Stimulated activated CD8-positive, alpha-beta memory T cell treated with anti-CD3 and anti-CD28 coated beads, Interleukin-4, amount 100 ng/mL, for 4 hours (primary cell): ENCODE results near the gene NFIA.
"Not testable (repeated sequence)": the region's sequence is repeated elsewhere in the genome, so short reads cannot be mapped to it uniquely, and the experiment has no call there.

Experiments
- DNase-seq, 2 donors: peaks; one replicate each; pipeline ENCODE4 v3.0.0-alpha.2; 2020; ENCODE audit warnings: low read depth in 2 of 2, low spot score in 1 of 2

NFIA gene

DNA sequence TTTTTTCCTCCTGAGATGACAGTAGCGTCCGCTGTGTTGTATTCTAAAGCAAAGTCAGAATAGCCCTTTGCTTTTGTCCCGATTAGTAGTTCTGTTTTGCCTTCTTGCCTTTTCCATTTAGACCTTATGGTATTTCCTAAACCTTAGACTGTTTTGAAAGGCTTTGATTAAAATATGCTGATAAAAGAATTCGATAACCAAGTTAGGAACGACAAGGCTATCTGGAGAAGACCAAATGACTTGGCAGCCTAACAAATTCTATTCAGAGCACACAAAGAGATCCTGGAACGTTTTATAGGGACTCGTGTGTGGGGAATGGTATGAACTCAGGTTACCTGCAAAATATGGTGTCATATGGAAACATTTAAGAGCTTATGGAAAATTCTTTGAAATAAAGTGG lies 42.9 kb downstream of the NFIA start:
- no peak for DNase-seq

DNA sequence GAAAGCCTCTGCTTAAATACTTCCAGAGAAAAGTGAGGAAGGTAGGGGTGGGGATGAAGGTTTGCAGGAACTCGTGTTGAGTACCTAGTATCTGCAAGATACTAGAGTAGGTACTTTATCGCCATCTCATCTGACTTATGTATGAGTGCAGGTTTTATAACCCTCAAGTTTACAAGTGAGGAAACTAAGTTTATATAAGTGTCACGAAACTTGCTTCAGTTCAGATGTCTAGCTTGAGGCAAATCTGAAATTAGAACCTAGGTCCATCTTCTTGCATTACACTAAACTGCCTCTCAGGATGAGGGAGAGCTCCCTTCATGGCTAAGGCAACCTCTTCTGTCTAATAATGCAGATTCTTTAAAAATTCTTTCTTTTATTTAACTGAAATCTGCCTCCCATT lies 43.5 kb downstream of the NFIA start:
- no peak for DNase-seq

GRCh38 chr1:61126843-61127242 lies 44.5 kb downstream of the NFIA start:
- DNase-seq: not testable (repeated sequence)

GRCh38 chr1:61130338-61131000 lies 48.1 kb downstream of the NFIA start:
- DNase-seq: no peak

- DNase-seq: no peak
Observed at GRCh38 chr1:61131248-61131647, 48.9 kb downstream of the NFIA start.

DNA sequence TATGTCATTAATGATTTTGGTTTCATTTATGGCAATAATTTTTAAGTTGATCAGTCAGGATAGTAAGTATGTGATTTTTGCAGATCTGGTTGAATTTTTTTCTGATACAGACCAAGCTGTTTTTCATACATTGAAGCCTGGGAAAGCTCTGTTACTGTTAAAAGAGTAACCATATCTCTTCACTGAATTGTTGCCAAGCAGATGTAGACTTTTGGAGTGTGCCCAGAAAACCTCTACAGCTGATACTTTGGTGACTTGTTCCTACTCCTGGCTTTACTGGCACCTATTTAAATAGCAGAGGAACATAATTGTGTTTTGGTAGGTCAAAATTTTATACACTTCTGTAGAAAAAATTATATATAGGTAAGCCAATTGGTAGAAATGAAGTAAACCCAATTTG lies 49.4 kb downstream of the NFIA start:
- DNase-seq: no peak

DNA sequence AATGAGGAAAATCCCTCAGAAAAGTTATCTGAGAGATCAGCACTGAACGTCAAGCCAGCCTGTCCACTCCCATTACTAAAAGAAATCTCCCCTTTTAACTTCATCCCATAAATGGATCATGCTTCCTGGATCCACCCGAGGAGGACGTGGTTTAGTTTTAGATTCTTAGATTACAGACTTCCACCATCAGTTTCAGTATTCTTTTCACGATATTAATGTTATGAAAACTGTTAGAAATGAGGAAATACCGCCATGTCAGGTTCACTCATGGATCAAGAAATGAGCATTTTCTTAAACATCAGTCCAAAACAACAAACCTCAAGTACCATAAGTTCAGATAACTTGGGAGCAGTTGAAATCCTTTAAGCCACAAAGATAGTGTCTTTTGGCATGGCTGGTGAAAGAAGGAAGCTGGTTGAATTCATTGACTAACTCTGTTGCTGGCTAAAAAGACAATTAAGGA lies 49.8 kb downstream of the NFIA start:
- no peak for DNase-seq

- no peak for DNase-seq
Observed at GRCh38 chr1:61132645-61133334, 50.4 kb downstream of the NFIA start.

DNA sequence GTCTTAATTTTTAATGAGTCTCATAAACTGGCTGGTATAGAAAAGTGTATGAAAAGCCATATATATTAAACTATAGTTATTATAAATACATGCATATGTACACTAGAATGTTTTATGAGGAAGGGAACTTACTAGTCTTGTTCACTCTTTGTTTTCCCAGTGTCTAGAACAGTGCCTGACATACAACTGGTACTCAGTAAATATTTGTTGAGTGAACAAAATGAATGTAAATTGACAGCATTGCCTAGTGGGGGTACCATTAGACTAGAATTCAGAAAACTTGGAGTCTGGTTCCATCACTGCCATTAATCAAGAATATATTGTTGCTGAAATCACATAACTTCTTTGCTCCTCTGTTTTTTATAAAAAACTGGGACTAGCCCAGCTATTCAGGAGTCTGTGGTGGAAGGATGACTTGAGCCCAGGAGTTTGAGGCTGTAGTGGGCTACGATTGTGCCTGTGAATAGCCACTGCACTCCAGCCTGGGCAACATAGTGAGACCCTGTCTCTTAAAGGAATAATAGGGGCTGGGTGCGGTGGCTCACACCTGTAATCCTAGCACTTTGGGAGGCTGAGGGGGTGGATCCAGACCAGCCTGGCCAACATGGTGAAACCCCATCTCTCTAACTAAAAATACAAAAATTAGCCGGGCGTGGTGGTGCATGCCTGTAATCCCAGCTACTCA lies 51.1 kb downstream of the NFIA start:
- DNase-seq: no peak

DNA sequence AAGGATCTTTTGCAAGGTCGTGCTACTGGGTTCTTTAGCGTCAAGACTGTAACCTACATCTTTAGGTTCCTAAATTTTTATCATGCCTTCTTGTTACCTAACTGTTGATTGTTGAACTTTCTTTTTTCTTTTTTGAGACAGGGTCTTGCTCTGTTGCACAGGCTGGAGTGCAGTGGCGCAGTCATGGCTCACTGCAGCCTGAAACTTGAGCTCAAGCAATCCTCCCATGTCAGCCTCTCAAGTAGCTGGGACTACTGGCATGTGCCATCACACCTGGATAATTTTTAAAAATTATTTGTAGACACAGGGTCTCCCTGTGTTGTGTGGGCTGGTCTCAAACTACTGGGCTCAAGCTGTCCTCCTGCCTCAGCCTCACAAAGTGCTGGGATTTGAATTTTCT lies 52.9 kb downstream of the NFIA start:
- no peak for DNase-seq

- no peak for DNase-seq
Observed at GRCh38 chr1:61138305-61138704, 55.9 kb downstream of the NFIA start.

- no peak for DNase-seq
Observed at GRCh38 chr1:61138921-61139774, 56.8 kb downstream of the NFIA start.

GRCh38 chr1:61139775-61140549 lies 57.6 kb downstream of the NFIA start:
- no peak for DNase-seq

- no peak for DNase-seq
Observed at GRCh38 chr1:61140778-61141177, 58.4 kb downstream of the NFIA start.

DNA sequence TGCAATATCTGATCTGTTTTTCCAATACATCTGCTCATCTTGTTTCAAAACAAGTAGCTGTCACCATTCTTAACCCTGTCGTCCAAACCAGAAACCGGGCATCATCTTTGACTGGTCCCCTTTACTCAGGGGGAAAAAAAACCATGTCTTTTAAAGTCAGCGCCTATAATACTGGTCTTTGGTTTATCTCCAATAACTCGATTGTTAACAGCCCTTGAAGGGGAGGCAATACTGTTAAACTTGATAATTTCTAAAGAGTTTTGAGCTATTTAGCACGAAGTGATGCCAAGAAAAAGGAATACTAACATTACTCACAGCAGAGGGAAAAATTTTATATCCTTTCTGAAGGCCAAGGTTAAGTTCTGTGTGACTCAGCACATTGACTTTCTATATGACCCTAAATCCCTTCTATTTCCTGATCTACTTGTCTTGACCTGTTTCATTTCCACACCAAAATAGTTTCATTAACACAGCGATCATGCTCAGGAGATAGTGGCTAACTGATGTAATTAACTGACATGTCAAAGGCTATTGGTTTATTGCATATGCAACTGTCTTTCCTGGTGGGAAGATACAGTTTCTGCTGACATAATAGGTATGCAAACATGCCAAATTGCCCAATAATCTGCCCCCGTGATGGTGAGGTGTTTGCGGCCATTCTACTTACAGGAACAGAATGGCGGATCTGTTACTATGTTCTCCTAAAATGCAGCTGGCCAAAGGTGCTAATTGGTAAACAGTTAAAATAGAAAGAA lies 59.1 kb downstream of the NFIA start:
- DNase-seq: no peak

DNA sequence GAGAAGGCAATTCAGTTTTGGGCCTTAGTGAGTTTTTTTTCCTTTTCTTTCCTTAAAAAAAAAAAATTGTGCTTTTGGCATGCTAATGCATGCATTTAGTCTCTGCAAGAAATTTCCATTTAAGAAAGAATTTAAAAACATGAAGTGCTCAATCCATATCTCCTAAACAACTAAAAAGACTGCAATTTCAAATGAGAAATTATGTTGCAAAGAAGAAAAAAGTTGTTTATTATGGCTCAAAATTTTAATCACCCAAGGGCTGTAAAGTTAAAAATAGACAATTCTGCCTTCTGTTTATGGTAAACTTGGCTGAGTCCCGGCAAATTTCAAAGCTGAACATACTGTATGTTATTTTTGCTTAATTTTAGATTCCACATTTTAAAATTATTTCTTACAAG lies 59.7 kb downstream of the NFIA start:
- DNase-seq: no peak

GRCh38 chr1:61142726-61143500 lies 60.6 kb downstream of the NFIA start:
- DNase-seq: no peak

DNA sequence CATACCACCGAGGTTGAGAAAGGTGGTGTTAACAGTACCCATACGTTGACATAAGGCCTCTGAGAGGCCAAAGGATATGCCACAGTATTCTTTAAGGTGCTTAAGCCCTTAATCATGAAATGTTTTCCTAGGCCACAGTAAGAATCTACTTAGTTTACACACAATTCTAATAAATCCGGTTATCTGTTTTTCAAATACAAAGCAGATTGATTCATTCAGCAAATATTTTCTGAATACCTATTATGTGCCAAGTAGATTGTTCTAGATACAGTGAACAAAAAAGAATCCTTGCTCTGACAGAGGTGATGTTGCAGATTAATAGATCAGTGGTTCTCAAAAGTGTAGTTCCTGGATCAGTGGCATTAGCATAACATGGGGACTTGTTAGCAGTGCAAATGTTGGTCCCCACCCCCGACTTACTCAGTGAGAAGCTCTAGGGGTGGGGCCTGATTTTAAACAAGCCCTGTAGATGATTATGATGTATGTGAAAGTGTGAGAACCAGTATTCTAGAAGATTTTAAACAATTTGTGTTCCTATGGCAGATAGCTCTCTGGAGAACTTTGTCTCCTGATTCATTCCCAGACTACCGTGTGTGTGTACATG lies 61.6 kb downstream of the NFIA start:
- DNase-seq: no peak
